GM06990 (cell line): ENCODE data around the gene CCNG2.

Experiments used
- DNase-seq: peaks from one replicate; pipeline ENCODE4 v3.0.0-alpha.2; 2011; ENCODE audit not compliant: insufficient read length; ENCODE audit errors: extremely low read depth
- H3K27me3 ChIP-seq: replicated peaks from 2 replicates; pipeline ENCODE4 v1.6.0; 2011; ENCODE audit warnings: low read length; ENCODE audit not compliant: control insufficient read depth, insufficient read depth
- H3K36me3 ChIP-seq: 2 replicates; pipeline ENCODE4 v1.5.1; 2011; ENCODE audit warnings: low read length; ENCODE audit not compliant: control insufficient read depth, insufficient read depth
- H3K4me3 ChIP-seq: replicated peaks from 2 replicates; pipeline ENCODE4 v1.5.1; 2011; ENCODE audit warnings: low read depth, mild to moderate bottlenecking, control low read depth, low read length
- TF ChIP-seq, protein P1 (sequence below): IDR thresholded peaks from 2 replicates; pipeline ENCODE4 v1.5.1; 2011; ENCODE audit warnings: low read length, control low read depth, mild to moderate bottlenecking, inconsistent platforms; ENCODE audit not compliant: insufficient read depth, poor library complexity, severe bottlenecking

CCNG2 gene

DNA sequence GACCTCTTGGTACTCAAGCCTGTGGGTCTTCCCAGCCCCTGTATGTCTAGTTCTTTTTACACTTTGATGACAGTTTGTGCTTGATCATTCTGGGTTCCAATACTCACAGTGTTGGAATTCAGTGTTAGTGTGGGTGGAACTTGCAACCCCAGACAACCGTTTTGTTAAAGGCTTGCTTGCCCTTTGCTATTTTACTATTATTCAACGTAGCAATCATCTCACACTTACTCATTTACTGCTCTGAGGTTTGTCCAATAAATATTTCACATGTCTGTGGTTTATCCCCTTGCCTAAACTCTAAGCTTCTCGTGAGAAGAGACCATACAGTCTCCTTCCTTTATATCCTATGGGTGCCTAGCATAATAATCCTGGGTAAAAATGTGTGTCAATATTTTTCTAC lies 15.3 kb downstream of the CCNG2 start:
- Histone ChIP-seq H3K27me3 (no peaks in the 10 kb centered on the region; the same call in 1 of the 2 replicates), H3K36me3 (no peaks in the 10 kb centered on the region; the same call in 1 of the 2 replicates), H3K4me3 (no peak overlapping the region)
- TF ChIP-seq, protein P1, sequence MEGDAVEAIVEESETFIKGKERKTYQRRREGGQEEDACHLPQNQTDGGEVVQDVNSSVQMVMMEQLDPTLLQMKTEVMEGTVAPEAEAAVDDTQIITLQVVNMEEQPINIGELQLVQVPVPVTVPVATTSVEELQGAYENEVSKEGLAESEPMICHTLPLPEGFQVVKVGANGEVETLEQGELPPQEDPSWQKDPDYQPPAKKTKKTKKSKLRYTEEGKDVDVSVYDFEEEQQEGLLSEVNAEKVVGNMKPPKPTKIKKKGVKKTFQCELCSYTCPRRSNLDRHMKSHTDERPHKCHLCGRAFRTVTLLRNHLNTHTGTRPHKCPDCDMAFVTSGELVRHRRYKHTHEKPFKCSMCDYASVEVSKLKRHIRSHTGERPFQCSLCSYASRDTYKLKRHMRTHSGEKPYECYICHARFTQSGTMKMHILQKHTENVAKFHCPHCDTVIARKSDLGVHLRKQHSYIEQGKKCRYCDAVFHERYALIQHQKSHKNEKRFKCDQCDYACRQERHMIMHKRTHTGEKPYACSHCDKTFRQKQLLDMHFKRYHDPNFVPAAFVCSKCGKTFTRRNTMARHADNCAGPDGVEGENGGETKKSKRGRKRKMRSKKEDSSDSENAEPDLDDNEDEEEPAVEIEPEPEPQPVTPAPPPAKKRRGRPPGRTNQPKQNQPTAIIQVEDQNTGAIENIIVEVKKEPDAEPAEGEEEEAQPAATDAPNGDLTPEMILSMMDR: no peak
- no peak for DNase-seq

DNA sequence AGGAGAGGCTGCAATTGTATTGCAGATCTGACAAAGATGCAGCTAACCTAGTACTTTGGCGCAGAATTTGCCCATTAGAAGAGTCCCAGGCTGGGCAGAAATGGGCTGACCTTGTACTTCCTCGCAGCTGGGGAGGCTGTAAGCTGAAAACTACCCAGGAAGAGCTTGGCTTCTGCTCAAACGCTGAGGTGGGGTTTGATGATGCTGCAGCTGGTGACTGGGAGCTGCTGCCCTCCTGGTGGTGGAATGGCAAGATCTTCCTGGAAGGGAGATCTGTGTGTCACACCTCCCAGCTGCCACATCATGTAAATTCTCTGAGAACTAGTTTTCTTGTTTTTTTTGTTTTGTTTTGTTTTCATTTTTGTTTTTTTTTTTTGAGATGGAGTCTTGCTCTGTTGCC lies 17.4 kb downstream of the CCNG2 start:
- Histone ChIP-seq H3K27me3 (no peaks in the 10 kb centered on the region; the same call in 1 of the 2 replicates), H3K36me3 (no peaks in the 10 kb centered on the region), H3K4me3 (no peak overlapping the region)
- no peak for DNase-seq
- TF ChIP-seq, protein P1: no peak

DNA sequence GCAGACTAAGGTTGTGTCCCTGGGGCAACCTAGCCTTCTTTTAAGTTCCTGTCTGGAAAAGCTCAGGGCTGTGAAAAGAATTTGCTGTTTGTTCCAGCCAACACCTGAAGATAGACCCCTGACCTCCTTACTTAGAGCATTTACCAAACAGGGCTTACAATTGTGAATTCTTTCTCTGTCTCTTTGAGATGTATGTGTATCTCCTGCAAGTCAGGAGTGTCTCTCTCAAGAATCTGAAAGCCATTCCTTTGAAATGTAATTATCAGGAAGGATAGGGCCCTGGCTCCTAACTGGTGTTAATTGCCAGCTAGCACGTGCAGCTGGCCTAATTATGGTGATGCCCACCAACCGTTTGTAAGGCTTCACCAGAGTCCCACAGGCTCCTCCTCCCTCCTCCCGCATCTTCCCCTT lies 18.2 kb downstream of the CCNG2 start:
- H3K4me3 ChIP-seq: no peak overlapping the region
- no peak for DNase-seq
- H3K36me3 ChIP-seq: no peaks in the 10 kb centered on the region
- TF ChIP-seq, protein P1: no peak
- no peaks in the 10 kb centered on the region; the same call in 1 of the 2 replicates for H3K27me3 ChIP-seq

DNA sequence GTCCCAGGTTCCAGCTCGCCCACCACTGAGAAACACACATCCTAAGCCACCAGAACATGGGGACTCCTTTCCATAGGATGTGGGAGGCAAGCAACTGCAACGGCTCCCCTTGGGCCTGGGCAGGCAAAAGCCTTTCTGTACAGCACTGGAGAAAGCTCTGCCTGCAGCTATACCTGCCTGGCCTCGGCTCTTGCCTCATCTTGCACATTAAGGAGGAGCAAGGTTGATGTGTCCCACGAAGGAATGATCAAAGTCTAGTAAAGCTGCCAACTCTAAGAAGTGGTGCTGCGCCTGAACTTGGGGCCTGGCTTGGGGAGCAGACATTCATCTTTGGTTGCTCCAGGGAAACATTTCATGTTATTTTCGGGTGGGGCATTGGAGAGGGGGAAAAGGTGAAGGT lies 19.6 kb downstream of the CCNG2 start:
- Histone ChIP-seq H3K4me3 (no peak overlapping the region), H3K27me3 (no peaks in the 10 kb centered on the region; the same call in 1 of the 2 replicates)
- DNase-seq: no peak

DNA sequence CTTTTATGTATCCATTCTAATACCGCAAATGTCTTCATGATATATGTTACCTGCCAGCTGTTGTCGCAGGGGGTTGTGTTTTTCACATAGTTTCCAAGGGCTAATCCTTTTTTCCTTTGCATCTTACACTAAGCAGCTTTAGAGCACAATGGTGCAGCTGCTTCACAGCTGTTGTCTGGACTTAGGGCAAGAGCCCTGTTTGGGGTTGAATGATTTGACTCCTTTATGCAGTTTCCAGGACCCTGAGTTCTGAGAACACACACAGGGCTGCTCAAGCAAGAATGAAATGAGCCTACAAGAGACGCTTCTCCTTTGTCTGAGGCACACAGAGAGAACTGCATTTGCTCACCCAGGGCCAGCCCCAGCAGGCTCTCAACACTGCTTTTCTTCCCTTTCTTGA lies 20.2 kb downstream of the CCNG2 start:
- TF ChIP-seq, protein P1: no peak
- H3K36me3 ChIP-seq: no peaks in the 10 kb centered on the region
- DNase-seq: no peak
- H3K27me3 ChIP-seq: no peaks in the 10 kb centered on the region; the same call in 1 of the 2 replicates
- no peak overlapping the region for H3K4me3 ChIP-seq

More for the DNA sequence above, 19.6 kb downstream of the CCNG2 start:
- no peaks in the 10 kb centered on the region for H3K36me3 ChIP-seq
- TF ChIP-seq, protein P1: no peak

DNA sequence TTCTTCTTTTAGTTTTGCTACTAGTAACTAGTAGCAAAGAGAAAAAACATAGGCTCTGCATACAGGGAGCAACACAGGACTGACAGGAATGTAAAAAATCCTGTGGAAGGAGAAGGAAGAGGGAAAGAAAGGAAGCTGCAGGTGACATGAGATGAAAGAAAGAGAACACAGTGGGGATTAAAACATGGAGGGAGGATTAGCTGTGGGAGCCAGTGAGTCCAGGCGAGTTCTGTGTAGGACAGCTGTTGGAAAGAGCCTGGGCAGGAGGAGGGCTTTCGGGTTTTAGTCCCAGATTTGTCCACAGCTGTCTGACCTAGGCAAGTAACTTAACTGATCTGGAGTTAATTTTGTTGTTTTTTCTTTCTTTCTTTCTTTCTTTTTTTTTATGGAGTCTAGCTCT lies 21.6 kb downstream of the CCNG2 start:
- no peak overlapping the region for H3K4me3 ChIP-seq
- DNase-seq: no peak
- TF ChIP-seq, protein P1: no peak
- no peaks in the 10 kb centered on the region for H3K36me3 ChIP-seq
- H3K27me3 ChIP-seq: no peaks in the 10 kb centered on the region; the same call in 1 of the 2 replicates
